Stimulated activated CD8-positive, alpha-beta memory T cell treated with anti-CD3 and anti-CD28 coated beads, Interleukin-7, amount 100 ng/mL, for 48 hours (primary cell): Measurements from ENCODE around the gene CDC42EP5.
"Not testable (repeated sequence)": the region's sequence is repeated elsewhere in the genome, so short reads cannot be mapped to it uniquely, and the experiment has no call there.

Source experiments
- DNase-seq, 2 donors: peaks; one replicate each; pipeline ENCODE4 v3.0.0-alpha.2; 2020; ENCODE audit warnings: low read depth in 1 of 2; ENCODE audit errors: extremely low read depth in 1 of 2

Gene CDC42EP5

DNA sequence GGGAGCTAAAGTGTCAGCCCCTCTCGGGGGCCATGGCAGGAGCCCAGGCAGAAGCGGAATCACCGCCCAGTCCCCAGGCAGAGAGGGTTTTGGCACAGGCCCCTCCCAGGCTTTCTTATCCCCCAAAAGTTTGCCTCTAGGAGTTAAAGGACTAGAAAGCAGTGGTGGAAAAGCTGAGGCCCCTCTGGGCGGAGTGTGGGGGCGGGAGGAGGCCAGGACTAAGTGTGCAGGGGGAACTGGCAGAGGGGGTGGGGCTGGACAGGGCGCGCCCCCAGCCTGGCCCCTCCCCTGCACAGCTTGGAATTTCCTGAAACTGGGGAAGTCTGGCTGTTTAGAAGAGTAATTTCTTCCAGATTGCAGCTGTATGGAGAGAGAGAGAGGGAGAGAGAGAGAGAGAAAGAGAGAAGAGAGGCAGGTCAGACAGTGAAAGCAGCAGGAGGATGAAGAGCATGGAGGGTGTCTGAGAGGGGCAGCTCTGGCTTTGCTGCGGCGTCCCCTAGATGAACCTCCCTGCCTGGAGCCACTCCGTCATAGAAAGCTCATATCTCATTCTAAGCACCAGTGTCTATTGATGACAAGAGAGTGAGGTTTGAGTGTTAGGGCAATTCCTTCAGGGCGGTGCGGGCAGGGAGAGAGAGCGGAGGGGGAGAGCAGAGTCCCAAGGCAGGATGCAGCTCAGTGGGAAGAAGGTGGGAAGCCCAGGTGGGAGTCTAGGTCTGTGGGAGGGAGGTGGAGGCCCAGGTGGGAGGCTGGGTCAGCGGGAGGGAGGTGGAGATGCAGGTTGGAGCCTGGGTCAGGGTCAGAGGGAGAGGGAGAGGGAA lies at the start of gene CDC42EP5:
Gene CDC42EP5 (minus strand): TSS at position 226 of the 821 bp plus-strand sequence. CDS start 7,749 bp downstream, outside the sequence.
- no peak for DNase-seq

- no peak for DNase-seq
Measured at GRCh38 chr19:54521860-54522513, 48.9 kb upstream of the CDC42EP5 start.

DNA sequence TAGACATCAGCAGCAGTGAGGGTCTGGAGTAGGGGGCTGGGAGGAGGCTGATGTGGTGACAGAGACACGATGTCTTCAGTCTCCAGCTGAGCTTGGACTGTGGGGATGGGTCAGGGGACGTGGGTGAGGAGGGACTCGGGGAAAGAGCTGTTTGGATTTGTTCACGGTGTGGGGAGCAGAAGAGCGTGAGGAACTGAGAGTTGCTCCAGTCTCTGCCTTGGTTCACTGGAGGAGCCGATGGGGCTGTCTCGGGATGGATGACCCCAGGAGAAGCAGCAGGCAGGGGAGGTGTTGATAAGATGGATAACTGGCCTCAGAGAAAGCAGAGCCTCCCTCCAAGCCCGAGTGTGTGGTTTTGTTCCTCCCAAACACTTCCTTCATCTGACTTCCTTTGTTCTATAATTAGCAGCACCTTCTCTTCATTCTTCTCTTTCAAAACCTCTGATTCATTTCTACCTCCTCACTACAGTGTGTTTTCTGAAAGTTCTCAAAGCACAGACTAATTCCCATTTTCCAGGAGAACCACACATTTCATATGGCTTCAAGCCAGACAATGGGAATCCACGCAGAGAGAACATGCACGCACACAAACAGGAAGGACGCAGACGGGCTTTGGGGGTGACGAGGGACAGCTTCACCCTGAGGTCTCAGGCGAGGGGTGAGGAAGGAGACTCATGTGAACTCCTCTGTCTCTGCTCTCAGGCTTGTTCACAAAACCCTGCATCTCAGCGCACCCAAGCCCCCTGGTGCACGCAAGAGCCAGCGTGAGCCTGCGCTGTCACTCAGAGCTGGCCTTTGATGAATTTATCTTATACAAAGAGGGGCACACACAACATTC lies 48.1 kb upstream of the CDC42EP5 start:
- no peak for DNase-seq

DNA sequence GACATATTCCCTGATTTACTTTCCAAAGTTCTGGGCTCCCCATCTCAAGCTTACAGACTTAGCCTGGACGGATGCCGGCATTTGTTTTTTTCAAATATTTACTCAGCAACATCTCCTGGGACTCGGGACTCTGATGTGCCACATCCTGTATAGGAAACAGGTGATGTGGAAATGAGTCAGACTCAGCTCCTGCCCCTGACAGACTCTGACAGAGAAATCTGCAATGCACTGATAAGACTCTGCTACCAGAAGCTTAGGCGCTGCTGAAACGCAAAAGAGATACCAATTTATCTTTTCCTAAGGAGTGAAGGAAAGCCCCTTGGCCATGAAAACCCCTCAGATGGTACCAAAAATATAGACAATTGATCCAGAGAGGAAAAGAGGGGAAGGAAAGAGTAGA lies 45.7 kb upstream of the CDC42EP5 start:
- no peak for DNase-seq

DNA sequence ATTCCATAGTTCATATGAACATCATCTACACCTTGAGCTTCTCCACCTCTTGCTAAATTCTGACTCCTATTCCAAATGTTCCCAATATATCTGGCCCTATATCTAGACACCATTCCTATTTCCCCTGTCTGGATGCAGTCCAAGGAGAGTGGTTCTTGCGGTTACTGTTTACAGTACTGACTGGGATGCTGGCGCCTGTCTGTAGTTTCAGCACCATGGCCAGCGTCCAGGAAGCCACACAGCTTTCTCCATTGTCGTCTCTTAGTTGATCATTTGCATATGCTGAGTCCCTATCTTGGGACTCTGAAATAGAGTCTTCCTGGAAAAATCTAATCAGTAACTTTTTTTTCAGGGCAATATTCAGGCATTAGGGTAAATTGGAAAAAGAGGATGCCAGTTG lies 44.4 kb upstream of the CDC42EP5 start:
- no peak for DNase-seq

GRCh38 chr19:54515156-54515555 lies 42.1 kb upstream of the CDC42EP5 start:
- DNase-seq, result no peak

GRCh38 chr19:54509200-54509940 lies 36.3 kb upstream of the CDC42EP5 start:
- DNase-seq, result not testable (repeated sequence)

DNA sequence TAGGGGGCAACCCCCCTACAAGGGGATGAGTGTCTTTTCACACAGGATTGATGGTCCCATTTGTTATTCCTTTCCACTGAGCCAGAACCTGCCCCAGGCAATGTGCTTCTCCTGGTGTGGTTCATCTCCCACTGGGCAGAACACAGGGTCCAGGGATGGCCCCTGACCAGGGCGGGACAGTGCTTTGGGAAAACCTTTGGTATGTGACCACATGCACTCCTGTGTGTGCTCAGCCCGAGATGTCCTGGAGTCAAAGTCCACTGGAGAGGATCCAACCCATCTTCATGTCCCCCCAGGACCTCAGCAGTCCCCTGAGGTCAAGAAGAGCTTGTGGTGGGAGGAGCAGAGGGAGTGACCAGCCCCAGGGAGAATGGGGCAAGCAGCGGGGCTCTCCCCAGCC lies 35.4 kb upstream of the CDC42EP5 start:
- not testable (repeated sequence) for DNase-seq

DNA sequence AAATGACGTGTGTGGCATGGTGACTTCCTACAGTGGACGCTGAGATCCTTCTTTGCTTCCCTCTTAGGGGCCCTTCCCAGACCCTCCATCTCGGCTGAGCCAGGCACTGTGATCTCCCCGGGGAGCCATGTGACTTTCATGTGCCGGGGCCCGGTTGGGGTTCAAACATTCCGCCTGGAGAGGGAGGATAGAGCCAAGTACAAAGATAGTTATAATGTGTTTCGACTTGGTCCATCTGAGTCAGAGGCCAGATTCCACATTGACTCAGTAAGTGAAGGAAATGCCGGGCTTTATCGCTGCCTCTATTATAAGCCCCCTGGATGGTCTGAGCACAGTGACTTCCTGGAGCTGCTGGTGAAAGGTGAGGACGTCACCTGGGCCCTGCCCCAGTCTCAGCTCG lies 34.7 kb upstream of the CDC42EP5 start:
- DNase-seq, result no peak

DNA sequence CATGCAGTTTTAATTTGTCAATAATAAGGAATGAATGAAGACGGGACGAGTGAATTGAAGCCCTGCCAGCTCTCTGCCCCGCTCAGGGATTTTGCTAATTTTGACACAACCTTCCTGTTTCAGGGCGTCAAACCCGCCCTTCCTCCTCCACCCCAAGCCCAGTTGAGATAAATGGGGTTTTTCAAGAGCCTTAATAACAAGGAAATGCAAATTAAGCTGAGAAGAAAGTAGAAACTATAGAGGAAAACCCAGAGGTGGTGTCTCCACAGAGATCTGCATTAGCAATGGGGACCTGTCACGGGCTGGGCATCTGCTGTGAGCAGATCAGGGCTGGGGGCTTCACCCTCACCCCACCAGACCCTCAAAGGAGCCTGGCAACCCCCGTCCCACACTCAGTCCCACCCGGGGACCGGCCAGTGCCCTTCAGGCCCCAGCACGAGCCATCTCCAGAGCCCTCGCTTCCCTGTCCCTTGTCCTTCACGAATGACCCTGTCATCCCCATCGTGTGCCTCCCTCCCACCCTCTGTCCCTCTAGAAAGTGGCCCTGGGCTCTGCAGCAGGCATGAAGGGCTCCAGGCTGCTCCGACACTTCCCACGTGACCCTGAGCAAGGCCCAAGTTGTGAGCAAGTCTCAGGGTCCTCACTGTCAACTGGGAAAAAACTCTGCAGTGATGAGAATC lies 34.1 kb upstream of the CDC42EP5 start:
- DNase-seq, result not testable (repeated sequence)

DNA sequence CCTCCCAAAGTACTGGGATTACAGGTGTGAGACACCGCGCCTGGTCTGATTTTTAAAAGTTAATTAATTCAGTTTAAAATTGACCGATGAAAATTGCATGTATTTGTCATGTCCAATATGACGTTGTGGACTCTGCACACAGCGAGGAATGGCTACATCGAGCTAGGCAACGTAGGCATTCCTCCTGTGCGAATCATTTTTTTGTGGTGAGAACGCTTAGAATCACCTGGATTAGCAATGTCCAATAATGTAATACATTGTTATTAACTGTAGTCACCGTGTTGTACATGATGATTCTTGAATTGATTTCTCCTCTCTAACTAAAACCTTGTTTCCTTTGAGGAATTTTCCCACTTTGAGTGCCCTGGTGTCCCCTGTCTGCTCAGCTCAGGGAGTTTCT lies 33.0 kb upstream of the CDC42EP5 start:
- no peak for DNase-seq

DNA sequence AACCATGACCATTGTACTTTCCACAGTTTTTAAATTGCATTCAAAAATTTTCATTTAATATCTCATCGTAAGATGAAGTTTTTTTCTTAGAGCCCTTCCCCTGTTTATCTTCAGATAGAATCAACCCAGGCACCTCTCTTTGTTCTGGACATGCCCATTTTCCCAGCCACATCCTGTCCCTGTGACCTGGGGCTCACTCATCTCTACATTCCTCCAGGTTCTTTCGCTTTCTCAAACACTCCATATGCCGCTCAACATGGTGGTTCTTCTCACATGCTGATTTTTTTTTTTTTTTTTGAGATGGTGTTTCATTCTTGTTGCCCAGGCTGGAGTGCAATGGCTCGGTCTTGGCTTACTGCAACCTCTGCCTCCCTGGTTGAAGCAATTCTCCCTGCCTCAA lies 32.4 kb upstream of the CDC42EP5 start:
- DNase-seq, result not testable (repeated sequence)

GRCh38 chr19:54502518-54503048 lies 29.5 kb upstream of the CDC42EP5 start, which contains the start of gene LAIR2:
Gene LAIR2, plus strand, starts transcription at chr19:54502831. Its CDS starts 88 bp downstream, at chr19:54502919.
- no peak for DNase-seq

- DNase-seq, result not testable (repeated sequence)
Measured at GRCh38 chr19:54498451-54498772, 25.3 kb upstream of the CDC42EP5 start.

DNA sequence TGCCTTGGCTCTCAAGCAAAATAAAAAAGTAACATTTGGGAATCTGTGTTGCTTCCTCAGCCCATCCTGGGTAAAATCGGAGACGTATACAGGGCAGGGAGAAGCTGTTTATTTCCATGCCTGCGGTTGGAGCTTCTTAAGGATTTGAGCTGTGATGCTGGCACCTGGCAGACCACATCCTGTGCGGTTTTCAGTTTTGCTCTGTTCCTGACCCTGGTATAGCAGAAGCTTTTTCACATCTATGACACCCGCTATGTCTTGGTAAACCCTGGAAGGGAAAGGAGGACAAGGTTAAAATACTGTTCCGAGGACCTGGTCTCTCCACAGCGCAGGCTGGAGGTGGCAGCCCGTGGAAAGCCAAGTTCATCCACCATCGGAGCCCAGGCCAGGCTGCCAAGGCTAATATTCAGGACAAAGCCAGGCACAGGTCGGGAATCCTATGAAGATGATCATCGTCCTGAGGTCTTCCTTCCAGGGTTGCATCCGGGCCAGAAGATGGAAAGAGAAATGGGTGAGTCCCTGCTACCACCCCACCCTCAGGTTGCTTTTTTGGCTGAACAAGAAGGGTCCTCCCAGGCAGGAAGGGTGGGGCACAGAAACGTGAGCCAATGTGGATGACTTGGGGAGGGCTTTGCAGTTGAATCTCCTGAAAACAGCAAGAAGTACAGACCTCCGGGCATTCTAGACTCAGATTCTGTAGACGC lies 24.8 kb upstream of the CDC42EP5 start:
- DNase-seq, result not testable (repeated sequence)

- DNase-seq, result not testable (repeated sequence)
Measured at GRCh38 chr19:54495284-54495683, 22.2 kb upstream of the CDC42EP5 start.

DNA sequence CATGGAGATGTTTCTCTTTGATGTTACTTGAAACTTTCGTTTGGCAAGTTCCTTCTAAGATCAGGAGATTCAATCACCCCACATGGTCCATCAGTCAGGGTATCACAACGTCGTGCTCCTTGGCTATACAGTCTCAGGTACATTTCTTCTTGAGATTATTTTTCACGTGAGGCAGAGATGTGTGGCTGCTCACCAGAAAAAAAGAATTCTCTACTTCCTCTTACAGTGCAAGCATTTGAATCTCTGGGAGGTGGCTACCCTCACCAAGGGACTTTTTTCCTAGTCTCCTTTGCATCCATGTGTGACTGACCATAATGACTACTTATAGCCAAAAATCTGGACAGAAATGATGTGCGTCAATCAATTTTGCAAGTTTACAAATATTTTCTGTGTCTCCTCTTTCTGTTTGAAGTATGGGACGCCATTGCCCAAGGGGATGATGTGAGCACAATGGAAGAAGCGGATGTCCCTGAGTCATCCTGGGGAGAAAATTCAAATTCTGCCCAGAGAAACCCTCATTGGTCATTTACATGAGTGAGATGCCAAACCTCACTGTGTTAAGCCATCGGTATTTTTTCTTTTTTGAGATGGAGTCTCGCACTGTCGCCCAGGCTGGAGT lies 21.0 kb upstream of the CDC42EP5 start:
- no peak for DNase-seq

DNA sequence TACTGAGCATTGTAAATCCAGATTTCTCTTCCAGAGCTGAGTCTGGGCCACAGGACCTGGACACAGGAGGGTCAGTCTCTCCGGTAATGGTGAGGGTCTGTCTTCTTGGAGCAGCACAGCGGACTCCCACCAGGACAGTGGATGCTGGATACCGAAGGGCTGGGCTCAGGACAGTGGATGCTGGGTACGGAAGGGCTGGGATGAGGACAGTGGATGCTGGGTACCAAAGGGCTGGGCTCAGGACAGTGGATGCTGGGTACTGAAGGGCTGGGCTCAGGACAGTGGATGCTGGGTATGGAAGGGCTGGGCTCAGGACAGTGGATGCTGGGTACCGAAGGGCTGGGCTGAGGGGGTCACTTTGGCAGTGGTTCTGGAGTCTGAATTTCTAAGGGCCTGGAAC lies 20.0 kb upstream of the CDC42EP5 start:
- DNase-seq, result not testable (repeated sequence)

DNA sequence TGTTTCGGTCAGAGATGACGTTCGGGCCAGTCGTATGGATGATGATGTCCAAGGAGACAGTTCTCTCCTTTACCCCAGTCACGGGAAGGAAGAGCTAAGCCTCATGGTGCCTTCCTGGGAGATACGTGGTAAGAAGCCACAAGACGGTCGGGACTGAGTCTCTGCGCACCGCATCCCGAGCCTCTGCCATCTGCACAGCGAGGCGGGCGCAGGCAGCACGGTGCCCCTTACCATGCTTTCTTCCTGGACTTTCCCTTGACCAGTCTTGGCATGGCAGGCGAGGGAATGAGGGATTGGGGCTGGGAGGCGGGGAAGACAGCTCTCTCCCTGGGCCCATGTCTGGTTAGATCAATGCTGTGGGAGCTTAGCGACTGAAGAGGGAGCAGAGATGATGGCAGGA lies 19.5 kb upstream of the CDC42EP5 start:
- no peak for DNase-seq
